HepG2 (cell line): Measurements from ENCODE around the gene SEC14L6. TPM values are rescaled to one million over a fixed set of nuclear protein-coding genes. Genes with fewer than 3 reads are reported as not detected.
A peak's percentile ranks its signal among the peaks of the same experiment; 100 is the strongest.

Experiments
- AGO2 ChIP-seq: fragments of 200-400 bp; formaldehyde crosslinking; optimal IDR thresholded peaks from 2 replicates; pipeline ENCODE3; 2017; ENCODE audit warnings: mild to moderate bottlenecking, low read depth, low read length, moderate library complexity
- CAMTA2 ChIP-seq: sonication (generic); formaldehyde crosslinking; IDR thresholded peaks from 2 replicates; pipeline ENCODE4 v1.4.0; 2020; ENCODE audit warnings: mild to moderate bottlenecking, missing genetic modification reagents, borderline replicate concordance
- KDM2A ChIP-seq: sonication (generic); formaldehyde crosslinking; IDR thresholded peaks from 2 replicates; pipeline ENCODE4 v1.4.0; 2020; ENCODE audit warnings: low read depth, missing genetic modification reagents, borderline replicate concordance
- KLF6 ChIP-seq: IDR thresholded peaks from 2 replicates; pipeline ENCODE4 v1.8.0; 2016; ENCODE audit warnings: missing biosample characterization, missing genetic modification reagents
- LCORL ChIP-seq, 2 experiments: fragments of 450-650 bp in 1 of 2; sonication (generic) in 1 of 2; formaldehyde crosslinking in 1 of 2; IDR thresholded peaks; 2 replicates each; pipeline versions ENCODE4 v1.5.0 to v1.6.1; 2017 to 2020; ENCODE audit warnings: antibody characterized with exemption in 1 of 2, missing genetic modification reagents in 1 of 2
- RBFOX2 ChIP-seq: fragments of 200-400 bp; formaldehyde crosslinking; IDR thresholded peaks from 2 replicates; pipeline ENCODE4 v1.6.1; 2017; ENCODE audit warnings: low read depth, mild to moderate bottlenecking, low read length
- SALL2 ChIP-seq: sonication (generic); formaldehyde crosslinking; IDR thresholded peaks from 2 replicates; pipeline ENCODE4 v1.8.1; 2023; ENCODE audit warnings: mild to moderate bottlenecking, missing genetic modification reagents, inconsistent platforms
- SP1 ChIP-seq, 2 experiments: fragments of 450-650 bp in 1 of 2; sonication (generic) in 1 of 2; formaldehyde crosslinking in 1 of 2; IDR thresholded peaks; 2 replicates each; pipeline versions ENCODE4 v1.4.0 to v1.6.1; 2016 to 2020; ENCODE audit warnings: missing genetic modification reagents in 1 of 2
- XRCC5 ChIP-seq: fragments of 200-400 bp; formaldehyde crosslinking; optimal IDR thresholded peaks from 2 replicates; pipeline ENCODE3; 2017; ENCODE audit warnings: mild to moderate bottlenecking, low read length
- ZNF343 ChIP-seq: sonication (generic); formaldehyde crosslinking; IDR thresholded peaks from 2 replicates; pipeline ENCODE4 v1.4.0; 2020; ENCODE audit warnings: mild to moderate bottlenecking, missing genetic modification reagents
- ZNF572 ChIP-seq: sonication (generic); formaldehyde crosslinking; IDR thresholded peaks from 2 replicates; pipeline ENCODE4 v1.5.1; 2020; ENCODE audit warnings: mild to moderate bottlenecking, missing genetic modification reagents
- polyA plus RNA-seq, 8 experiments: library from polyadenylated mRNA; depleted of rRNA in 3 of 8; stranded (reverse) in 7 of 8; unstranded in 1 of 8; fragments of >200 nt; fragmentation: Illumina TruSeq in 4 of 8; extraction: Trizol in 4 of 8; gene quantifications; 2 replicates each; pipeline versions ENCODE4 v1.2.1 to v1.2.3, GENCODE V29; 2011 to 2016; ENCODE audit warnings: low read depth in 4 of 8, missing spikeins in 1 of 8, mixed read lengths in 1 of 8; ENCODE audit not compliant: insufficient read depth in 1 of 8
- total RNA-seq, 5 experiments: library from RNA; depleted of rRNA; stranded (reverse); fragments of >200 nt; fragmentation: Illumina TruSeq; extraction: Trizol; gene quantifications; 2 replicates each; pipeline ENCODE4 v1.2.3, GENCODE V29; 2016; ENCODE audit warnings: low read depth in 1 of 5
- TF ChIP-seq, protein P1 (sequence below): sonication (generic); formaldehyde crosslinking; IDR thresholded peaks from 2 replicates; pipeline ENCODE4 v1.5.0; 2020; ENCODE audit warnings: mild to moderate bottlenecking, missing genetic modification reagents, moderate library complexity
- TF ChIP-seq, protein P2 (sequence below): sonication (generic); formaldehyde crosslinking; IDR thresholded peaks from 2 replicates; pipeline ENCODE4 v1.5.1; 2020; ENCODE audit warnings: mild to moderate bottlenecking, missing genetic modification reagents, moderate library complexity
- TF ChIP-seq, protein P3 (sequence below): IDR thresholded peaks from 2 replicates; pipeline ENCODE4 v1.6.1; 2016; ENCODE audit warnings: low read depth
- TF ChIP-seq, protein P4 (sequence below): sonication (generic); formaldehyde crosslinking; IDR thresholded peaks from 2 replicates; pipeline ENCODE4 v1.4.0; 2020; ENCODE audit warnings: missing genetic modification reagents

SEC14L6 gene
- total and polyA plus RNA-seq, 2 of the 13 experiments (the other 11 are each of a cell fraction or from before 2014, with no cell fraction given): 0.09 to 9.3 TPM

DNA sequence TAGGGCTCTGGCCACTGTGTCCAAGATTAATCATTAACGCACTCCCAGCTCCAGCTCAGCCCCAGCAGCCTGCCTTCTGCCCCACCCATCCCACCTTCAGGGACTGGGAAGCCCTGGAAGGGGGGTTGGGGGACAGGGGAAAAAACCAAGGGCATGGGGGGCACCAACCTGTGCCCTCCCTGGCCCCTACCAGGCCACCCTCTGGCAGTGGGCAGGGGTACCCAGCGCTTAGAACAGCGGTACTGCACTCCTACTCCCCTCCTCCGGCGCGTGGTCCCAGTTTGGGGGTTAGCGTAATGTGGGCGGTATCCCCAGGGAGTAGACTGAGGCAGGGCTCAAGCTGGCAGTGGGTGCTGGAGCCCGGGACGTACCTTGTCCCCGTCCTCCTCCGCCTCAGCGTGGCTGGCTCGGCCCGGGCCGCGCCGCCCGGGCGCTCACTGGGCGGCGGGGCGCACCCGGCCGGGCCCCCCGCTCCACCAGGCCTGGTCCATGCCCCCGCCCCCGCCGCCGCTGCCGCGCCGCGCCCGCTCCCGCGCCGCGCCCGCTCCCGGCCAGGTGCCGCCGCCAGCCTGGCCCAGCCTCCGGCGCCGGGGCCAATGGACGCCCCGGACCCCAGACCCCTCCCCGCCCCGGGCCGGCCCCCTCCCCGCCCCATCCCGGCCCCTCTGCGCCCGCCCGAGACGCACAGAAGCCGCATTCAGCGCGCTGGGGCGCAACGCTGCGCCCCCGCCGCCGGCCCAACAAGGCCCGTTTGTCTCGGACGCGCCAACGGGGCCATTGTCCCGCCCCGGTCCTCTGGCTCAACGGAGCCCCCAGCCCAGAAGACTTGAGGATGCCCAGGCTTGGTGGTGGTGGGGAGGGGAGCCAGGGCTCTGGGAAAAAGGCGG lies 27.8 kb upstream of the SEC14L6 start, which contains the start of gene GAL3ST1 (continued):
- 0 out of 2 replicates have a peak, but pooled peaks have one; percentile 27 for TF ChIP-seq KLF6
- TF ChIP-seq XRCC5: peak; percentile 46
- TF ChIP-seq, protein P1, sequence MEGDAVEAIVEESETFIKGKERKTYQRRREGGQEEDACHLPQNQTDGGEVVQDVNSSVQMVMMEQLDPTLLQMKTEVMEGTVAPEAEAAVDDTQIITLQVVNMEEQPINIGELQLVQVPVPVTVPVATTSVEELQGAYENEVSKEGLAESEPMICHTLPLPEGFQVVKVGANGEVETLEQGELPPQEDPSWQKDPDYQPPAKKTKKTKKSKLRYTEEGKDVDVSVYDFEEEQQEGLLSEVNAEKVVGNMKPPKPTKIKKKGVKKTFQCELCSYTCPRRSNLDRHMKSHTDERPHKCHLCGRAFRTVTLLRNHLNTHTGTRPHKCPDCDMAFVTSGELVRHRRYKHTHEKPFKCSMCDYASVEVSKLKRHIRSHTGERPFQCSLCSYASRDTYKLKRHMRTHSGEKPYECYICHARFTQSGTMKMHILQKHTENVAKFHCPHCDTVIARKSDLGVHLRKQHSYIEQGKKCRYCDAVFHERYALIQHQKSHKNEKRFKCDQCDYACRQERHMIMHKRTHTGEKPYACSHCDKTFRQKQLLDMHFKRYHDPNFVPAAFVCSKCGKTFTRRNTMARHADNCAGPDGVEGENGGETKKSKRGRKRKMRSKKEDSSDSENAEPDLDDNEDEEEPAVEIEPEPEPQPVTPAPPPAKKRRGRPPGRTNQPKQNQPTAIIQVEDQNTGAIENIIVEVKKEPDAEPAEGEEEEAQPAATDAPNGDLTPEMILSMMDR: 0 out of 2 replicates have a peak, but pooled peaks have one; percentile 4
- no peak for TF ChIP-seq SP1 (IDR thresholded peaks at IDR 0.05)
- TF ChIP-seq SP1 (CRISPR knock-in tag; IDR thresholded peaks at IDR 0.05): 0 out of 2 replicates have a peak, but pooled peaks have one; percentile 7
- peak; percentile 56 for TF ChIP-seq AGO2
- TF ChIP-seq, protein P2, sequence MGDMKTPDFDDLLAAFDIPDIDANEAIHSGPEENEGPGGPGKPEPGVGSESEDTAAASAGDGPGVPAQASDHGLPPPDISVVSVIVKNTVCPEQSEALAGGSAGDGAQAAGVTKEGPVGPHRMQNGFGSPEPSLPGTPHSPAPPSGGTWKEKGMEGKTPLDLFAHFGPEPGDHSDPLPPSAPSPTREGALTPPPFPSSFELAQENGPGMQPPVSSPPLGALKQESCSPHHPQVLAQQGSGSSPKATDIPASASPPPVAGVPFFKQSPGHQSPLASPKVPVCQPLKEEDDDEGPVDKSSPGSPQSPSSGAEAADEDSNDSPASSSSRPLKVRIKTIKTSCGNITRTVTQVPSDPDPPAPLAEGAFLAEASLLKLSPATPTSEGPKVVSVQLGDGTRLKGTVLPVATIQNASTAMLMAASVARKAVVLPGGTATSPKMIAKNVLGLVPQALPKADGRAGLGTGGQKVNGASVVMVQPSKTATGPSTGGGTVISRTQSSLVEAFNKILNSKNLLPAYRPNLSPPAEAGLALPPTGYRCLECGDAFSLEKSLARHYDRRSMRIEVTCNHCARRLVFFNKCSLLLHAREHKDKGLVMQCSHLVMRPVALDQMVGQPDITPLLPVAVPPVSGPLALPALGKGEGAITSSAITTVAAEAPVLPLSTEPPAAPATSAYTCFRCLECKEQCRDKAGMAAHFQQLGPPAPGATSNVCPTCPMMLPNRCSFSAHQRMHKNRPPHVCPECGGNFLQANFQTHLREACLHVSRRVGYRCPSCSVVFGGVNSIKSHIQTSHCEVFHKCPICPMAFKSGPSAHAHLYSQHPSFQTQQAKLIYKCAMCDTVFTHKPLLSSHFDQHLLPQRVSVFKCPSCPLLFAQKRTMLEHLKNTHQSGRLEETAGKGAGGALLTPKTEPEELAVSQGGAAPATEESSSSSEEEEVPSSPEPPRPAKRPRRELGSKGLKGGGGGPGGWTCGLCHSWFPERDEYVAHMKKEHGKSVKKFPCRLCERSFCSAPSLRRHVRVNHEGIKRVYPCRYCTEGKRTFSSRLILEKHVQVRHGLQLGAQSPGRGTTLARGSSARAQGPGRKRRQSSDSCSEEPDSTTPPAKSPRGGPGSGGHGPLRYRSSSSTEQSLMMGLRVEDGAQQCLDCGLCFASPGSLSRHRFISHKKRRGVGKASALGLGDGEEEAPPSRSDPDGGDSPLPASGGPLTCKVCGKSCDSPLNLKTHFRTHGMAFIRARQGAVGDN (CRISPR knock-in tag): peak; percentile 54
- TF ChIP-seq ZNF572 (CRISPR knock-in tag): 0 out of 2 replicates have a peak, but pooled peaks have one; percentile 63
- TF ChIP-seq, protein P3, sequence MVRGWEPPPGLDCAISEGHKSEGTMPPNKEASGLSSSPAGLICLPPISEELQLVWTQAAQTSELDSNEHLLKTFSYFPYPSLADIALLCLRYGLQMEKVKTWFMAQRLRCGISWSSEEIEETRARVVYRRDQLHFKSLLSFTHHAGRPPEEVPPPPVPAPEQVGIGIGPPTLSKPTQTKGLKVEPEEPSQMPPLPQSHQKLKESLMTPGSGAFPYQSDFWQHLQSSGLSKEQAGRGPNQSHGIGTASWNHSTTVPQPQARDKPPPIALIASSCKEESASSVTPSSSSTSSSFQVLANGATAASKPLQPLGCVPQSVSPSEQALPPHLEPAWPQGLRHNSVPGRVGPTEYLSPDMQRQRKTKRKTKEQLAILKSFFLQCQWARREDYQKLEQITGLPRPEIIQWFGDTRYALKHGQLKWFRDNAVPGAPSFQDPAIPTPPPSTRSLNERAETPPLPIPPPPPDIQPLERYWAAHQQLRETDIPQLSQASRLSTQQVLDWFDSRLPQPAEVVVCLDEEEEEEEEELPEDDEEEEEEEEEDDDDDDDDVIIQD: no peak; the same call in 1 of the 2 replicates
- TF ChIP-seq SALL2: no peak
- TF ChIP-seq CAMTA2 (CRISPR knock-in tag): no peak
- peak; percentile 56 for TF ChIP-seq RBFOX2
- TF ChIP-seq KDM2A (CRISPR knock-in tag): peak; percentile 67
- TF ChIP-seq, protein P4, sequence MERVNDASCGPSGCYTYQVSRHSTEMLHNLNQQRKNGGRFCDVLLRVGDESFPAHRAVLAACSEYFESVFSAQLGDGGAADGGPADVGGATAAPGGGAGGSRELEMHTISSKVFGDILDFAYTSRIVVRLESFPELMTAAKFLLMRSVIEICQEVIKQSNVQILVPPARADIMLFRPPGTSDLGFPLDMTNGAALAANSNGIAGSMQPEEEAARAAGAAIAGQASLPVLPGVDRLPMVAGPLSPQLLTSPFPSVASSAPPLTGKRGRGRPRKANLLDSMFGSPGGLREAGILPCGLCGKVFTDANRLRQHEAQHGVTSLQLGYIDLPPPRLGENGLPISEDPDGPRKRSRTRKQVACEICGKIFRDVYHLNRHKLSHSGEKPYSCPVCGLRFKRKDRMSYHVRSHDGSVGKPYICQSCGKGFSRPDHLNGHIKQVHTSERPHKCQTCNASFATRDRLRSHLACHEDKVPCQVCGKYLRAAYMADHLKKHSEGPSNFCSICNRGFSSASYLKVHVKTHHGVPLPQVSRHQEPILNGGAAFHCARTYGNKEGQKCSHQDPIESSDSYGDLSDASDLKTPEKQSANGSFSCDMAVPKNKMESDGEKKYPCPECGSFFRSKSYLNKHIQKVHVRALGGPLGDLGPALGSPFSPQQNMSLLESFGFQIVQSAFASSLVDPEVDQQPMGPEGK: peak; percentile 85
- TF ChIP-seq ZNF343: no peak
- TF ChIP-seq LCORL (IDR thresholded peaks at IDR 0.05): no peak
- peak; percentile 67; the same call in 1 of the 2 replicates for TF ChIP-seq LCORL (CRISPR knock-in tag; IDR thresholded peaks at IDR 0.05)
